GM12878 (cell line): ENCODE results near the gene NEUROD1. TPM values are rescaled to one million over a fixed set of nuclear protein-coding genes. Genes with fewer than 3 reads are reported as not detected.

Experiments
- FOS ChIP-seq: IDR thresholded peaks from 3 replicates; pipeline ENCODE4 v1.6.1; 2011; ENCODE audit warnings: borderline replicate concordance; ENCODE audit not compliant: insufficient read length; ENCODE audit errors: extremely low read depth
- IKZF2 ChIP-seq, 2 experiments: fragments of 450-650 bp; IDR thresholded peaks; 2 replicates each; pipeline ENCODE4 v1.6.1; 2017; ENCODE audit warnings: mild to moderate bottlenecking in 2 of 2, moderate library complexity in 2 of 2
- POLR2AphosphoS2 ChIP-seq: IDR thresholded peaks from 2 replicates; pipeline ENCODE4 v1.6.1; 2011; ENCODE audit warnings: low read depth, mild to moderate bottlenecking, low read length, improper control_type of control experiment, moderate library complexity
- SRF ChIP-seq, 2 experiments: IDR thresholded peaks; 2 replicates each; pipeline ENCODE4 v1.6.1; 2011; ENCODE audit warnings: low read depth in 2 of 2, low read length in 2 of 2, mild to moderate bottlenecking in 1 of 2, moderate library complexity in 1 of 2
- polyA plus RNA-seq, 11 experiments: library from polyadenylated mRNA; depleted of rRNA in 4 of 11; unstranded in 6 of 11; stranded (reverse) in 5 of 11; fragments of >200 nt; fragmentation: Nextera tagmentation in 4 of 11; fragmentation: Illumina TruSeq in 1 of 11; extraction: Ambion mirVana in 4 of 11; extraction: Trizol in 1 of 11; gene quantifications; 1 replicate in 1 of 11; 2 replicates in 10 of 11; pipeline versions ENCODE4 v1.2.1 to v1.2.3, GENCODE V29; 2011 to 2016; ENCODE audit warnings: inconsistent platforms in 2 of 11, missing spikeins in 2 of 11, low read depth in 1 of 11
- total RNA-seq, 4 experiments: library from RNA; depleted of rRNA in 3 of 4; stranded (reverse); fragments of >200 nt in 3 of 4; fragmentation: Illumina TruSeq in 1 of 4; extraction: Trizol in 1 of 4; gene quantifications; 2 replicates each; pipeline versions ENCODE4 v1.2.1 to v1.2.3, GENCODE V29; 2013 to 2021

The NEUROD1 gene
- total and polyA plus RNA-seq, 10 of the 15 experiments (the other 5 are each of a cell fraction or from before 2014, with no cell fraction given) = not detected

DNA sequence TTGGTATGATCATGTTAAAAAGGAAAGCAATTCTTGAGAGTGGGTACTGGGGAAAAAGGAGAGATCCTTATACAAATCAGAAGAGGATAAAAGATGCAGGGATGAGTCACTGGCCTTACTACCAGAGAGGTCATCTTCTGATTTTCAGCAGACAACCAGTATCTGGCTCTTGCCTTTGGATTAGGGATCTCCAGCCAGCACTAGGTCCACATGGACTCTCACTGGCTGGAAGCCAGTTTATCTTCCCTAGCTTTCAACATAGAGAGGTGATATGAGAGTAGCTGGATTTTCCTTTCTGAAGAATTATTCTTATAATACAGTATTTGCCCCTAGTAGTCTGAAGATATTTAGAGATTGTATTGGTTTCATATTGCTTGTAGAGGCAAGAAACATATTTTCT, 53.6 kb downstream of the NEUROD1 start (continued):
- no peak for TF ChIP-seq SRF (IDR thresholded peaks at IDR 0.05; ENCODE audit: low read depth in 2 of 2, low read length in 2 of 2)
- TF ChIP-seq IKZF2 (IDR thresholded peaks at IDR 0.05) = no peak
- no peak for TF ChIP-seq POLR2AphosphoS2
- no peak for TF ChIP-seq FOS

Other genes starting within 250 kb of the NEUROD1 start
- 76.2 and 83.9 TPM in 2 replicates for gene ITGA4, start 223.1 kb downstream of the NEUROD1 start, total RNA-seq (2014; rRNA removed)
- 79.5 and 84.7 TPM in 2 replicates for gene ITGA4, start 223.1 kb downstream of the NEUROD1 start, total RNA-seq (2014; rRNA removed; fragmentation: Illumina TruSeq; extraction: Trizol)
- 75.0 and 87.9 TPM in 2 replicates for gene ITGA4, start 223.1 kb downstream of the NEUROD1 start, total RNA-seq (2021)
- 25.0 and 34.6 TPM in 2 replicates for gene ITGA4, start 223.1 kb downstream of the NEUROD1 start, polyA plus RNA-seq (2011; rRNA removed)
- gene ITGA4, start 223.1 kb downstream of the NEUROD1 start, polyA plus RNA-seq (2014; fragmentation: Illumina TruSeq; extraction: Trizol) = 55.6 and 72.1 TPM in 2 replicates
- 10 to 100 TPM; 12.4 to 16.2 TPM for gene ITGA4, start 223.1 kb downstream of the NEUROD1 start, polyA plus RNA-seq (2014; fragmentation: Nextera tagmentation; extraction: Ambion mirVana)
- gene ITGA4, start 223.1 kb downstream of the NEUROD1 start, polyA plus RNA-seq (2014; rRNA removed) = 36.4 and 46.6 TPM in 2 replicates
- 10 to 100 TPM; 71.4 to 79.3 TPM for gene ITGA4, start 223.1 kb downstream of the NEUROD1 start, polyA plus RNA-seq (2016; fragmentation: Nextera tagmentation; extraction: Ambion mirVana)
- gene CERKL, start 23.4 kb downstream of the NEUROD1 start, total RNA-seq (2014; rRNA removed) = 0.05 and 0.11 TPM in 2 replicates
- 0.05 and 0.09 TPM in 2 replicates for gene CERKL, start 23.4 kb downstream of the NEUROD1 start, total RNA-seq (2014; rRNA removed; fragmentation: Illumina TruSeq; extraction: Trizol)
- gene CERKL, start 23.4 kb downstream of the NEUROD1 start, total RNA-seq (2021) = not detected in 2 replicates
- gene CERKL, start 23.4 kb downstream of the NEUROD1 start, polyA plus RNA-seq (2011; rRNA removed) = 0.22 and 0.37 TPM in 2 replicates
- gene CERKL, start 23.4 kb downstream of the NEUROD1 start, polyA plus RNA-seq (2014; fragmentation: Illumina TruSeq; extraction: Trizol) = not detected in 2 replicates
- 10 to 100 TPM; 19.1 to 23.0 TPM for gene CERKL, start 23.4 kb downstream of the NEUROD1 start, polyA plus RNA-seq (2014; fragmentation: Nextera tagmentation; extraction: Ambion mirVana)
- 0.05 TPM in 1 of 2 replicates, not detected in the other for gene CERKL, start 23.4 kb downstream of the NEUROD1 start, polyA plus RNA-seq (2014; rRNA removed)
- 10 to 100 TPM; 11.8 to 13.6 TPM for gene CERKL, start 23.4 kb downstream of the NEUROD1 start, polyA plus RNA-seq (2016; fragmentation: Nextera tagmentation; extraction: Ambion mirVana)
- 12.6 and 15.5 TPM in 2 replicates for gene ITPRID2, start 211.2 kb upstream of the NEUROD1 start, total RNA-seq (2014; rRNA removed)
- gene ITPRID2, start 211.2 kb upstream of the NEUROD1 start, total RNA-seq (2014; rRNA removed; fragmentation: Illumina TruSeq; extraction: Trizol) = 17.5 and 18.0 TPM in 2 replicates
- 22.5 and 23.7 TPM in 2 replicates for gene ITPRID2, start 211.2 kb upstream of the NEUROD1 start, total RNA-seq (2021)
- gene ITPRID2, start 211.2 kb upstream of the NEUROD1 start, polyA plus RNA-seq (2011; rRNA removed) = 22.9 and 37.6 TPM in 2 replicates
- 22.0 and 26.0 TPM in 2 replicates for gene ITPRID2, start 211.2 kb upstream of the NEUROD1 start, polyA plus RNA-seq (2014; fragmentation: Illumina TruSeq; extraction: Trizol)
- gene ITPRID2, start 211.2 kb upstream of the NEUROD1 start, polyA plus RNA-seq (2014; fragmentation: Nextera tagmentation; extraction: Ambion mirVana) = 1 to 10 TPM; 4.7 to 6.8 TPM
- 13.2 and 13.6 TPM in 2 replicates for gene ITPRID2, start 211.2 kb upstream of the NEUROD1 start, polyA plus RNA-seq (2014; rRNA removed)
- 10 to 100 TPM in 1 of 2 experiments, 1 to 10 TPM in 1; 9.2 to 11.2 TPM for gene ITPRID2, start 211.2 kb upstream of the NEUROD1 start, polyA plus RNA-seq (2016; fragmentation: Nextera tagmentation; extraction: Ambion mirVana)